Measurements from ENCODE around the gene ASCL2. TPM values are rescaled to one million over a fixed set of nuclear protein-coding genes. Genes with fewer than 3 reads are reported as not detected.

The ASCL2 gene
- total and polyA plus RNA-seq, 10 of the 15 experiments (the other 5 are each of a cell fraction or from before 2014, with no cell fraction given): not detected

DNA sequence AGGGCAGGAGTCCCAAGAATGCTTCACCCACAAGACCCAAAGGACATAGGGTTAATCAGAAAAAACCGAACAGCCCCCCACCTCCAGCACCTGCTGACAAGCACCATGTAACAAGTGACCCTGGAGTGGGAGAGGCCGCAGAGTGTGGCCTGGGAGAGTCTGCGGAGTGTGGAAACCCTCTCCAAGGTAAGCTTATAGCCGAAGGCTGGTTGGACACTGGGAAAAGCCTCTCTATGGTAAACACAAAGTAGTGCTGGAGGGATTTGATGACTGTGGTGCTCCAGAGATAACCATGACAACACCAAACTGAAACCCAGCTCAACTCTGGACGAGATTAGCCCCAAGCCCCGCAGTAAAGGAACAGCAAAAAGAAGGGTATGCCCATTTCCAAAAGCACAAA is 19.2 kb downstream of the ASCL2 start:
- SMC1A ChIA-PET (ENCODE audit: uncharacterized antibody, unreplicated experiment): no interaction called here
- Histone ChIP-seq H3K4me2 (ENCODE audit: control insufficient read depth, insufficient read depth) (no peak overlapping the region), H3K9ac (ENCODE audit: control insufficient read depth, insufficient read depth, low read length) (no peak overlapping the region), H2AFZ (ENCODE audit: control insufficient read depth, low read depth, low read length) (no peak overlapping the region), H3K4me3 (no peak overlapping the region), H3K27ac (ENCODE audit: control insufficient read depth, insufficient read depth) (no peak overlapping the region), H3K9me3 (replicated peaks; ENCODE audit: control insufficient read depth, insufficient read depth, low read length) (no peaks in the 10 kb centered on the region), H4K20me1 (ENCODE audit: control insufficient read depth, insufficient read depth) (no peaks in the 10 kb centered on the region), H3K4me1 (ENCODE audit: control insufficient read depth, insufficient read depth, low read length) (no peaks in the 10 kb centered on the region), H3K36me3 (ENCODE audit: control insufficient read depth in 2 of 2, insufficient read depth in 2 of 2, low read length in 1 of 2) (no peaks in the 10 kb centered on the region), H3K79me2 (ENCODE audit: control insufficient read depth, insufficient read depth, low read length) (no peaks in the 10 kb centered on the region), H3K27me3 (replicated peaks in 1 of 2; ENCODE audit: control insufficient read depth in 2 of 2, insufficient read depth in 2 of 2, low read length in 1 of 2) (no peaks in the 10 kb centered on the region; a peak in 1 of 4 replicates)
- CTCF ChIA-PET: no interaction called here
- POLR2A ChIA-PET: no interaction called here
- FAIRE-seq (no peak), DNase-seq (ENCODE audit: low read depth, low spot score) (no peak), ATAC-seq (no peak)
- intact Hi-C loops (cut with micrococcal nuclease; ENCODE audit: unreplicated experiment): no loop called here
- TF ChIP-seq CHD2 (IDR thresholded peaks at IDR 0.05; ENCODE audit: borderline replicate concordance, low read depth, low read length): no peak
- no peak for TF ChIP-seq JUND (IDR thresholded peaks at IDR 0.05; ENCODE audit: low read depth, low read length)
- no peak for TF ChIP-seq NFYA (IDR thresholded peaks at IDR 0.05; ENCODE audit: borderline replicate concordance, low read depth, low read length)
- no peak for TF ChIP-seq BMI1 (IDR thresholded peaks at IDR 0.05; ENCODE audit: borderline replicate concordance)
- TF ChIP-seq, protein P1, sequence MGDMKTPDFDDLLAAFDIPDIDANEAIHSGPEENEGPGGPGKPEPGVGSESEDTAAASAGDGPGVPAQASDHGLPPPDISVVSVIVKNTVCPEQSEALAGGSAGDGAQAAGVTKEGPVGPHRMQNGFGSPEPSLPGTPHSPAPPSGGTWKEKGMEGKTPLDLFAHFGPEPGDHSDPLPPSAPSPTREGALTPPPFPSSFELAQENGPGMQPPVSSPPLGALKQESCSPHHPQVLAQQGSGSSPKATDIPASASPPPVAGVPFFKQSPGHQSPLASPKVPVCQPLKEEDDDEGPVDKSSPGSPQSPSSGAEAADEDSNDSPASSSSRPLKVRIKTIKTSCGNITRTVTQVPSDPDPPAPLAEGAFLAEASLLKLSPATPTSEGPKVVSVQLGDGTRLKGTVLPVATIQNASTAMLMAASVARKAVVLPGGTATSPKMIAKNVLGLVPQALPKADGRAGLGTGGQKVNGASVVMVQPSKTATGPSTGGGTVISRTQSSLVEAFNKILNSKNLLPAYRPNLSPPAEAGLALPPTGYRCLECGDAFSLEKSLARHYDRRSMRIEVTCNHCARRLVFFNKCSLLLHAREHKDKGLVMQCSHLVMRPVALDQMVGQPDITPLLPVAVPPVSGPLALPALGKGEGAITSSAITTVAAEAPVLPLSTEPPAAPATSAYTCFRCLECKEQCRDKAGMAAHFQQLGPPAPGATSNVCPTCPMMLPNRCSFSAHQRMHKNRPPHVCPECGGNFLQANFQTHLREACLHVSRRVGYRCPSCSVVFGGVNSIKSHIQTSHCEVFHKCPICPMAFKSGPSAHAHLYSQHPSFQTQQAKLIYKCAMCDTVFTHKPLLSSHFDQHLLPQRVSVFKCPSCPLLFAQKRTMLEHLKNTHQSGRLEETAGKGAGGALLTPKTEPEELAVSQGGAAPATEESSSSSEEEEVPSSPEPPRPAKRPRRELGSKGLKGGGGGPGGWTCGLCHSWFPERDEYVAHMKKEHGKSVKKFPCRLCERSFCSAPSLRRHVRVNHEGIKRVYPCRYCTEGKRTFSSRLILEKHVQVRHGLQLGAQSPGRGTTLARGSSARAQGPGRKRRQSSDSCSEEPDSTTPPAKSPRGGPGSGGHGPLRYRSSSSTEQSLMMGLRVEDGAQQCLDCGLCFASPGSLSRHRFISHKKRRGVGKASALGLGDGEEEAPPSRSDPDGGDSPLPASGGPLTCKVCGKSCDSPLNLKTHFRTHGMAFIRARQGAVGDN (IDR thresholded peaks at IDR 0.05): no peak
- TF ChIP-seq ZNF384 (IDR thresholded peaks at IDR 0.05; ENCODE audit: borderline replicate concordance, low read depth, low read length): no peak
- no peak for TF ChIP-seq EGR1 (IDR thresholded peaks at IDR 0.05; ENCODE audit: borderline replicate concordance in 1 of 2, low read depth in 2 of 2, low read length in 2 of 2)
- no peak for TF ChIP-seq MYC (IDR thresholded peaks at IDR 0.05; ENCODE audit: insufficient read depth, insufficient read length, insufficient replicate concordance, low read length, severe bottlenecking)
- BruUV-seq (replicated peaks): no TSS peak
- WGBS (ENCODE audit: insufficient coverage, insufficient replicate concordance, low lambda C conversion rate, missing lambda C conversion rate): 36% methylated on average over 6 of the region's 6 CpGs
- in situ Hi-C loops (cut with MboI): no loop called here
- RAD21 ChIA-PET (ENCODE audit: unreplicated experiment): no interaction called here
